ENCODE results near the gene CDKAL1.

GRCh38 chr6:20652299-20653084, 118.2 kb downstream of the CDKAL1 start:
- TF ChIP-seq CTCF (IDR thresholded peaks at IDR 0.05; ENCODE audit: insufficient read depth, low read length), result no peak
- no peak for TF ChIP-seq SPI1 (IDR thresholded peaks at IDR 0.05; ENCODE audit: borderline replicate concordance, low read depth)
- no peak for TF ChIP-seq GABPA (IDR thresholded peaks at IDR 0.05; ENCODE audit: low read depth)
- TF ChIP-seq POLR2AphosphoS5 (IDR thresholded peaks at IDR 0.05; ENCODE audit: low read depth), result no peak
- TF ChIP-seq REST (IDR thresholded peaks at IDR 0.05; ENCODE audit: insufficient replicate concordance, low read depth), result no peak
